ENCODE measurements around the gene FARP1. TPM values are rescaled to one million over a fixed set of nuclear protein-coding genes. Genes with fewer than 3 reads are reported as not detected.

The FARP1 gene
- polyA plus RNA-seq, 1 of the 3 experiments (the other 2 are of a cell fraction), result 12.0 TPM

- TF ChIP-seq FOXJ3 (CRISPR knock-in tag; IDR thresholded peaks at IDR 0.05), result no peak
- TF ChIP-seq ELF1 (IDR thresholded peaks at IDR 0.05), result no peak
- TF ChIP-seq USF2 (IDR thresholded peaks at IDR 0.05; ENCODE audit: borderline replicate concordance, low read depth, low read length), result no peak
- no peak for TF ChIP-seq JUND (IDR thresholded peaks at IDR 0.05)
Measured at GRCh38 chr13:98251708-98252107, 108.8 kb downstream of the FARP1 start (continued).

- no peak overlapping the region; a peak in 1 of 4 replicates for H3K4me3 ChIP-seq (ENCODE audit: low read depth in 2 of 2, low read length in 1 of 2)
- peak overlapping the region; percentile 53; the same call in 1 of the 2 replicates for H3K4me2 ChIP-seq
- ChIA-PET CTCF (interaction anchor here (1.0 kb wide), 1 partner anchor 111 kb away, joined by 4 read pairs; no protein-coding TSS in a partner anchor), POLR2A (no interaction called here)
- H3K9ac ChIP-seq, result peak overlapping the region; percentile 10; the same call in 1 of the 2 replicates
- H4K20me1 ChIP-seq (ENCODE audit: insufficient read depth), result no peaks in the 10 kb centered on the region
- no peaks in the 10 kb centered on the region for H3K9me2 ChIP-seq
- H3K27ac ChIP-seq (ENCODE audit: low read depth in 2 of 2, low read length in 1 of 2), result peak overlapping the region; percentile 47 to 76; a peak in 3 of 4 replicates
- no peaks in the 10 kb centered on the region for H3K36me3 ChIP-seq (replicated peaks in 1 of 2; ENCODE audit: control insufficient read depth in 1 of 2, insufficient read depth in 2 of 2, low read length in 1 of 2)
- TF ChIP-seq JUND (IDR thresholded peaks at IDR 0.05), result peak; percentile 75
- TF ChIP-seq USF2 (IDR thresholded peaks at IDR 0.05; ENCODE audit: borderline replicate concordance, low read depth, low read length), result no peak
- no peak for TF ChIP-seq FOXJ3 (CRISPR knock-in tag; IDR thresholded peaks at IDR 0.05)
- 0 out of 2 replicates have a peak, but pooled peaks have one; percentile 31 for TF ChIP-seq TEAD4 (IDR thresholded peaks at IDR 0.05; ENCODE audit: borderline replicate concordance, insufficient read depth)
- TF ChIP-seq FOXM1 (IDR thresholded peaks at IDR 0.05; ENCODE audit: low read depth), result no peak
- peak; percentile 61; the same call in 1 of the 2 replicates for TF ChIP-seq MEF2A (IDR thresholded peaks at IDR 0.05; ENCODE audit: borderline replicate concordance, low read depth)
- peak; percentile 51 for TF ChIP-seq NFIC (IDR thresholded peaks at IDR 0.05; ENCODE audit: borderline replicate concordance)
- peak; percentile 67 for TF ChIP-seq TCF12 (IDR thresholded peaks at IDR 0.05)
- peak; percentile 57 for TF ChIP-seq PBX3 (IDR thresholded peaks at IDR 0.05)
- TF ChIP-seq MXI1 (IDR thresholded peaks at IDR 0.05; ENCODE audit: low read depth, low read length), result no peak
- TF ChIP-seq EP300 (IDR thresholded peaks at IDR 0.05; ENCODE audit: borderline replicate concordance in 1 of 2, low read depth in 1 of 2, low read length in 1 of 2), result peak in 1 of 2 experiments; percentile 44; a peak in 1 of 4 replicates
- TF ChIP-seq FOSL2 (IDR thresholded peaks at IDR 0.05; ENCODE audit: borderline replicate concordance, low read depth), result peak; percentile 72; the same call in 1 of the 2 replicates
- no peak for TF ChIP-seq ZBTB33 (IDR thresholded peaks at IDR 0.05; ENCODE audit: borderline replicate concordance, low read depth)
- WGBS (ENCODE audit: low lambda C conversion rate), result 54% methylated on average over 6 of the region's 7 CpGs
- H3K79me2 ChIP-seq (ENCODE audit: insufficient read depth), result peaks cover 51% of the 10 kb centered on the region
- no peak for DNase-seq
- no peaks in the 10 kb centered on the region for H3K9me3 ChIP-seq
- no peaks in the 10 kb centered on the region for H3K27me3 ChIP-seq (ENCODE audit: insufficient read depth)
- H3K4me1 ChIP-seq (ENCODE audit: control insufficient read depth in 1 of 2, insufficient read depth in 2 of 2, low read depth in 1 of 2, low read length in 1 of 2), result peaks cover 12 to 38% of the 10 kb centered on the region in 2 experiments
- peaks cover 26% of the 10 kb centered on the region for H3F3A ChIP-seq (replicated peaks; ENCODE audit: insufficient read depth)
- no peak overlapping the region for H2AFZ ChIP-seq (ENCODE audit: low read depth)
Measured at GRCh38 chr13:98252931-98253470, 110.1 kb downstream of the FARP1 start.
